Peyer's patch (tissue), 4 donors: ENCODE results near the gene TSPAN18.

ENCODE experiments used
- CTCF ChIP-seq, 6 experiments: fragments of 450-650 bp in 4 of 6; fragments of 200-600 bp in 2 of 6; sonication (generic) in 1 of 6; IDR thresholded peaks; one replicate each; pipeline ENCODE4 v1.5.1; 2017 to 2019; ENCODE audit warnings: antibody characterized with exemption in 6 of 6, mild to moderate bottlenecking in 3 of 6, moderate library complexity in 1 of 6
- POLR2A ChIP-seq, 2 donors: fragments of 450-650 bp; IDR thresholded peaks; one replicate each; pipeline ENCODE4 v1.5.1; 2017; ENCODE audit warnings: antibody characterized with exemption in 2 of 2, mild to moderate bottlenecking in 2 of 2, moderate library complexity in 2 of 2

GRCh38 chr11:44753961-44754645 is 27.3 kb downstream of the TSPAN18 start:
- TF ChIP-seq CTCF (IDR thresholded peaks at IDR 0.05) (no peak), POLR2A (IDR thresholded peaks at IDR 0.05) (no peak)
